ENCODE measurements around the gene TUSC7. TPM values are rescaled to one million over a fixed set of nuclear protein-coding genes. Genes with fewer than 3 reads are reported as not detected.

Gene TUSC7
- total and polyA plus RNA-seq, 8 donors: 0.10 TPM; not detected in 7

- no peak for DNase-seq
- Histone ChIP-seq H3K9me3 (no peaks in the 10 kb centered on the region), H3K27ac (no peak overlapping the region), H3K4me3 (no peak overlapping the region), H3K36me3 (no peaks in the 10 kb centered on the region), H3K4me1 (no peaks in the 10 kb centered on the region), H3K27me3 (no peaks in the 10 kb centered on the region)
- no peak for ATAC-seq
- TF ChIP-seq CTCF (IDR thresholded peaks at IDR 0.05): no peak
- intact Hi-C loops (cut with DNase I): no loop called here
These were observed 39.8 kb downstream of the TUSC7 start for GRCh38 chr3:116749388-116749787.

GRCh38 chr3:116757315-116757714 is 47.7 kb downstream of the TUSC7 start:
- no peak for DNase-seq
- no peak overlapping the region for H3K4me3 ChIP-seq
- H3K9me3 ChIP-seq: no peaks in the 10 kb centered on the region
- H3K27me3 ChIP-seq: no peaks in the 10 kb centered on the region
- H3K36me3 ChIP-seq: no peaks in the 10 kb centered on the region
- no peak for TF ChIP-seq CTCF (IDR thresholded peaks at IDR 0.05)
- intact Hi-C loops (cut with DNase I): no loop called here
- no peaks in the 10 kb centered on the region for H3K4me1 ChIP-seq
- no peak for ATAC-seq
- no peak overlapping the region for H3K27ac ChIP-seq

GRCh38 chr3:116759316-116759715 is 49.7 kb downstream of the TUSC7 start:
- no peak for TF ChIP-seq CTCF (IDR thresholded peaks at IDR 0.05)
- no peaks in the 10 kb centered on the region for H3K36me3 ChIP-seq
- H3K4me3 ChIP-seq: no peak overlapping the region
- DNase-seq: no peak
- intact Hi-C loops (cut with DNase I): no loop called here
- no peak for ATAC-seq
- no peak overlapping the region for H3K27ac ChIP-seq
- H3K4me1 ChIP-seq: no peaks in the 10 kb centered on the region
- no peaks in the 10 kb centered on the region for H3K9me3 ChIP-seq
- no peaks in the 10 kb centered on the region for H3K27me3 ChIP-seq
